ENCODE results near the gene SAMD13.

Gene SAMD13

DNA sequence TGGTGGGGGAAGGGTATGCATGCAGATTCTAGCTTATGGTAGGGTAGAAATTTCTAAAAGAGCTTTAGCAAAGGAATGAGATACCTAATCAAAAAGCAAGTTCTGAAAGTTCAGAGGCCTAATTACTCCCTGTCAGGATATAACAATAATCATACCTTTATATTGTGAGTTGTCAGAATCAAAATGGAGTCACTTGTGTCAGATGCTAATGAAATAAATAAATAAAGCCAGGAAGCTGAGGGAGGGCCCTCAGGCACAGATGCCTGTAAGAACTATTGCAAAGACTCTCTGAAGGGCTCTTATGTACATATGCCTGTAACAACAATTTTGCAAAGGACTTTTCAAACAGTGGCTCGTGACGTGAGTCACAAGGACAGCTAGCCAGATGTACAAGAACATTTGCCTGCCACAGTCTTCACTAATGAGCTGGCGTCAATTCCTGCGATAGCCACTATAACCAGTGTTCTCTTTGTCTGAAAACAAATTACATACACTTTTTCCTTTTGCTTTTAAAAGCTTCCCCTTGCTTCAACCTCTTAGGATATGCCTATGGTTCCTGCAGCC, 69.4 kb downstream of the SAMD13 start:
- no peak for DNase-seq (ENCODE audit: low spot score)
- in situ Hi-C loops (cut with MboI; ENCODE audit: low sequenced_read_pairs, unreplicated experiment): no loop called here
- TF ChIP-seq, protein P1, sequence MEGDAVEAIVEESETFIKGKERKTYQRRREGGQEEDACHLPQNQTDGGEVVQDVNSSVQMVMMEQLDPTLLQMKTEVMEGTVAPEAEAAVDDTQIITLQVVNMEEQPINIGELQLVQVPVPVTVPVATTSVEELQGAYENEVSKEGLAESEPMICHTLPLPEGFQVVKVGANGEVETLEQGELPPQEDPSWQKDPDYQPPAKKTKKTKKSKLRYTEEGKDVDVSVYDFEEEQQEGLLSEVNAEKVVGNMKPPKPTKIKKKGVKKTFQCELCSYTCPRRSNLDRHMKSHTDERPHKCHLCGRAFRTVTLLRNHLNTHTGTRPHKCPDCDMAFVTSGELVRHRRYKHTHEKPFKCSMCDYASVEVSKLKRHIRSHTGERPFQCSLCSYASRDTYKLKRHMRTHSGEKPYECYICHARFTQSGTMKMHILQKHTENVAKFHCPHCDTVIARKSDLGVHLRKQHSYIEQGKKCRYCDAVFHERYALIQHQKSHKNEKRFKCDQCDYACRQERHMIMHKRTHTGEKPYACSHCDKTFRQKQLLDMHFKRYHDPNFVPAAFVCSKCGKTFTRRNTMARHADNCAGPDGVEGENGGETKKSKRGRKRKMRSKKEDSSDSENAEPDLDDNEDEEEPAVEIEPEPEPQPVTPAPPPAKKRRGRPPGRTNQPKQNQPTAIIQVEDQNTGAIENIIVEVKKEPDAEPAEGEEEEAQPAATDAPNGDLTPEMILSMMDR (IDR thresholded peaks at IDR 0.05; ENCODE audit: borderline replicate concordance, control extremely low read depth, extremely low read depth, insufficient read depth, missing control alignments): no peak

GRCh38 chr1:84373436-84374141, 72.1 kb downstream of the SAMD13 start:
- no peak for DNase-seq (ENCODE audit: low spot score)
- in situ Hi-C loops (cut with MboI; ENCODE audit: low sequenced_read_pairs, unreplicated experiment): no loop called here
- TF ChIP-seq, protein P1 (IDR thresholded peaks at IDR 0.05; ENCODE audit: borderline replicate concordance, control extremely low read depth, extremely low read depth, insufficient read depth, missing control alignments): no peak

GRCh38 chr1:84374991-84375696, 73.6 kb downstream of the SAMD13 start:
- DNase-seq (ENCODE audit: low spot score): no peak
- in situ Hi-C loops (cut with MboI; ENCODE audit: low sequenced_read_pairs, unreplicated experiment): no loop called here
- TF ChIP-seq, protein P1 (IDR thresholded peaks at IDR 0.05; ENCODE audit: borderline replicate concordance, control extremely low read depth, extremely low read depth, insufficient read depth, missing control alignments): no peak

GRCh38 chr1:84376000-84376910, 74.7 kb downstream of the SAMD13 start:
- DNase-seq (ENCODE audit: low spot score): no peak
- in situ Hi-C loops (cut with MboI; ENCODE audit: low sequenced_read_pairs, unreplicated experiment): no loop called here
- TF ChIP-seq, protein P1 (IDR thresholded peaks at IDR 0.05; ENCODE audit: borderline replicate concordance, control extremely low read depth, extremely low read depth, insufficient read depth, missing control alignments): no peak

GRCh38 chr1:84377480-84378095, 76.1 kb downstream of the SAMD13 start:
- no peak for DNase-seq (ENCODE audit: low spot score)
- in situ Hi-C loops (cut with MboI; ENCODE audit: low sequenced_read_pairs, unreplicated experiment): no loop called here

More at GRCh38 chr1:84377480-84378095, 76.1 kb downstream of the SAMD13 start:
- TF ChIP-seq, protein P1 (IDR thresholded peaks at IDR 0.05; ENCODE audit: borderline replicate concordance, control extremely low read depth, extremely low read depth, insufficient read depth, missing control alignments): no peak

Measured in GM13976 (cell line).